HFF-Myc (cell line): ENCODE data around the gene NTN1.

Source experiments
- DNase-seq: peaks from one replicate; pipeline ENCODE4 v3.0.0-alpha.2; 2011; ENCODE audit warnings: low read depth; ENCODE audit errors: extremely low read depth
- H3K4me3 ChIP-seq: replicated peaks from 2 replicates; pipeline ENCODE4 v1.5.1; 2011; ENCODE audit warnings: low read depth, mild to moderate bottlenecking, control low read depth, low read length
- TF ChIP-seq, protein P1 (sequence below): IDR thresholded peaks from 2 replicates; pipeline ENCODE4 v1.5.1; 2012; ENCODE audit warnings: mild to moderate bottlenecking, low read depth, low read length, control low read depth; ENCODE audit errors: missing control alignments

The NTN1 gene

DNA sequence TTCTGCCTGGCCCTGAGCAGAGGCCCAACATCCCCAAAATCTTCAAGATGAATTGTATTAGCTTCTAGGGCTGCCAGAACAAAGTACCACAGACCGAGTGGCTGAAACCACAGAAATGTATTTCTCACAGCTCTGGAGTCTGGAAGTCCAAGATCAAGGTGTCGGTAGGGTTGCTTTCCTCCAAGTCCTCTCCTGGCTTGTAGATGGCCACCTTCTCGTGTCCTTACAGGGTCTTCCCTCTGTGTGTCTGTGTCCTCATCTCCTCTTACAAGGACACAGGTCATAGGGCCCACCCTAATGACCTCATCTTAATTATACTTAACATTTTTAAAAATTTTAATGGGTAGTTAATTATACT, 215.7 kb downstream of the NTN1 start:
- TF ChIP-seq, protein P1, sequence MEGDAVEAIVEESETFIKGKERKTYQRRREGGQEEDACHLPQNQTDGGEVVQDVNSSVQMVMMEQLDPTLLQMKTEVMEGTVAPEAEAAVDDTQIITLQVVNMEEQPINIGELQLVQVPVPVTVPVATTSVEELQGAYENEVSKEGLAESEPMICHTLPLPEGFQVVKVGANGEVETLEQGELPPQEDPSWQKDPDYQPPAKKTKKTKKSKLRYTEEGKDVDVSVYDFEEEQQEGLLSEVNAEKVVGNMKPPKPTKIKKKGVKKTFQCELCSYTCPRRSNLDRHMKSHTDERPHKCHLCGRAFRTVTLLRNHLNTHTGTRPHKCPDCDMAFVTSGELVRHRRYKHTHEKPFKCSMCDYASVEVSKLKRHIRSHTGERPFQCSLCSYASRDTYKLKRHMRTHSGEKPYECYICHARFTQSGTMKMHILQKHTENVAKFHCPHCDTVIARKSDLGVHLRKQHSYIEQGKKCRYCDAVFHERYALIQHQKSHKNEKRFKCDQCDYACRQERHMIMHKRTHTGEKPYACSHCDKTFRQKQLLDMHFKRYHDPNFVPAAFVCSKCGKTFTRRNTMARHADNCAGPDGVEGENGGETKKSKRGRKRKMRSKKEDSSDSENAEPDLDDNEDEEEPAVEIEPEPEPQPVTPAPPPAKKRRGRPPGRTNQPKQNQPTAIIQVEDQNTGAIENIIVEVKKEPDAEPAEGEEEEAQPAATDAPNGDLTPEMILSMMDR: no peak
- no peak for DNase-seq
- no peak overlapping the region for H3K4me3 ChIP-seq

DNA sequence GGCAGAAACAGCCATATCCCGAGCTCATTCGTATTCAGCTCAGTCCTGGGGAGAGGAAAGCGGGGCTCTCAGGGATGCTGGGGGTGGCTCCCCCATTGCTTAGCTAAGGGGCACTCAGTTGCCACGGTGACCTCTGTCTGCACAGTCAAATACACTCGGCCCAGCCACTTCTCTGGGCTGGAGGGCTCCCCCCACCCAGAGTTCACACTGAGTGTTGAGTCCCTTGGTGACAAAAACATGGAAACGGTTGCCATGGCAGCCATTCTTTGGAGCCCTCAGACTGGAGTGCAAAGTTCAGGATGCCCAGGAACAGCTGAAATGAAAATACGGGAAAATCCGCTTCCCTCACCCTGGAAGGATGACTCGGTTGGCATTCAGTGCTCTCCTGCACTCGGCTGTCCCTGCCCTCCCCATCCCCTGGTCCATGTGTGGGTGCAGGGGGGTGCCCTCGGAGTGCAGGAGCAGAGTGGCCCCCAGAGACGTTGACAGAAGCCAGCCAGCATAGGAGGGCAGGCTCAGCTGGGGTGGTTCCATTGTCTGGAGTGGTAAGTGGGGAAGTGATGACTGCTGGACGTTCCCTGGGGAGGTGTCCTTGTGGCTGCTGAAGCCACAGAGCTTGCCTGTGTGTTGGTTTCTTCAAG, 216.5 kb downstream of the NTN1 start:
- TF ChIP-seq, protein P1: no peak
- no peak overlapping the region for H3K4me3 ChIP-seq
- DNase-seq: no peak

- no peak for DNase-seq
- TF ChIP-seq, protein P1: no peak
- H3K4me3 ChIP-seq: no peak overlapping the region
These were observed 217.3 kb downstream of the NTN1 start for GRCh38 chr17:9238340-9239245.

DNA sequence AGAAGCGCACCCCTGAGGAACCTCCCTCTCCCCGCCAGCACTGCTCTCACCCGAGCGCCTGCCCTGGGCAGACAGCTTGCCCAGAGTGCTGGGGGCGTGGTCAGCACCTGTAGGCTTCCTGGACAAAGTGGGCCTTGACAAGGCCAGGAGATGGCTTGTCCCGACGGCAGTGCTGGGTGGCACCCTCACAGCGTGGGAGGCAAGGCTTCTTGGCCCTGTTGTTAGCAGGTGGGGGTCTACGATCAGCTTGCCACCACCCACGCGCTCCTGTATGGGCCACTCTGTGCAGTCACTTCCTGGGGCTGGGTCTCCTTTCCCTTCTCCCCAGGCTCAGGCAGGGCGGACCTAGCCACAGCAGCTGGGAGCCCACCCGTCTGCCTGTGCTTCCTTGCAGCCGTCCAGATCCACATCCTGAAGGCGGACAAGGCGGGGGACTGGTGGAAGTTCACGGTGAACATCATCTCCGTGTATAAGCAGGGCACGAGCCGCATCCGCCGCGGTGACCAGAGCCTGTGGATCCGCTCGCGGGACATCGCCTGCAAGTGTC, 218.0 kb downstream of the NTN1 start:
- no peak for DNase-seq
- peak overlapping the region; percentile 38 for H3K4me3 ChIP-seq

GRCh38 chr17:9239793-9240658, 218.7 kb downstream of the NTN1 start:
- DNase-seq: no peak
- peak overlapping the region; percentile 38 for H3K4me3 ChIP-seq
- TF ChIP-seq, protein P1: no peak

More for the DNA sequence above, 218.0 kb downstream of the NTN1 start:
- TF ChIP-seq, protein P1: no peak

DNA sequence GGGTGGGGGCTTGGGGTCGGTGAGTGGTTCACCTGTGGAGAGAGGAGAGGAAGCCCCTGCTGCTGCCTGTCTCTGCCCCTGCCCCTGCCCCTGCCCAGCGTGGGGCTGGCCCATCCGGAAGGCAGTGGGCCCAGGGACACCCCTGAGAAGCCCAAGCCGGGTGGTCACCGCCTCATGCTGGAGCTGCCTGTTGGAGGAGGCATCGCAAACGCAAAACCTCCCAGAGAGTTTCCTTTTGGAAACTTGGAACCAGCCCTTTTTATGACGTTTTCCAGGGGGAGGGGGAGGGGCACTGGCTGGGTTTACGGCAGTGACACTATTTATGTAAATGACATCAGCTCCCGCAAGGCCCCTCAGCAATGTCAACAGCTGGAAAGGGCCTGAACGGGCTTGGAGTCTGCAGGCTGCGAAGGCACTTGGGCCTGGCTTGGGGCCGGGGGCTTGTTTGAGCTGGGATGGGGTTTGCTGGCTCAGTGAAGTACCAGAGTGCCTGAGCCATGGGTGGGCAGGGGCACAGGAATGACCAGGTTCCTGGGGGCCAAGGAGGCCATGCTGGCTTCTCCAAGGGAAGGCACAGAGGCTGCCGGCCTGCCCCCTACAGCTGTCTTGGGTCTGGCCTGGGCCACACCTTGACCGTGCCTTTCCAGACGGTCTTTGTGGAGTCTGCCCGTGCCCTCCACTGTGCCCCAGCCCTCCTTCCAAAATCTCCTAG, 219.5 kb downstream of the NTN1 start:
- TF ChIP-seq, protein P1: no peak
- H3K4me3 ChIP-seq: no peak overlapping the region
- DNase-seq: no peak
